Measurements from ENCODE around the gene CRISPLD2. TPM values are rescaled to one million over a fixed set of nuclear protein-coding genes. Genes with fewer than 3 reads are reported as not detected.

CRISPLD2 gene
- total RNA-seq, 1 experiment from 2014 or later: 6.5 TPM

- no TSS peak for BruUV-seq (replicated peaks)
- H3K4me1 Mint-ChIP-seq (ENCODE audit: low read depth, unreplicated experiment): no peaks in the 10 kb centered on the region
- CTCF ChIA-PET: no interaction called here
- H3K9me3 Mint-ChIP-seq (ENCODE audit: low read depth, unreplicated experiment): no peaks in the 10 kb centered on the region
- H3K36me3 Mint-ChIP-seq (ENCODE audit: insufficient read depth, unreplicated experiment): no peaks in the 10 kb centered on the region
- no peak overlapping the region for H3K27ac Mint-ChIP-seq (ENCODE audit: unreplicated experiment)
- H3K4me3 Mint-ChIP-seq (ENCODE audit: low read depth, unreplicated experiment): no peak overlapping the region
- DNase-seq: no peak
- no peak for TF ChIP-seq CTCF (IDR thresholded peaks at IDR 0.05; ENCODE audit: unreplicated experiment)
- H3K27me3 Mint-ChIP-seq (ENCODE audit: unreplicated experiment): peaks cover 26% of the 10 kb centered on the region
- intact Hi-C loops (cut with micrococcal nuclease; ENCODE audit: unreplicated experiment): no loop called here
Observed at GRCh38 chr16:84948851-84949610, 129.2 kb downstream of the CRISPLD2 start.

- Mint-ChIP-seq H3K36me3 (ENCODE audit: insufficient read depth, unreplicated experiment) (no peaks in the 10 kb centered on the region), H3K4me3 (ENCODE audit: low read depth, unreplicated experiment) (no peak overlapping the region), H3K9me3 (ENCODE audit: low read depth, unreplicated experiment) (no peaks in the 10 kb centered on the region), H3K27ac (ENCODE audit: unreplicated experiment) (no peak overlapping the region), H3K4me1 (ENCODE audit: low read depth, unreplicated experiment) (no peaks in the 10 kb centered on the region), H3K27me3 (ENCODE audit: unreplicated experiment) (peaks cover 18% of the 10 kb centered on the region)
- BruUV-seq (replicated peaks): no TSS peak
- TF ChIP-seq CTCF (IDR thresholded peaks at IDR 0.05; ENCODE audit: unreplicated experiment): no peak
- CTCF ChIA-PET: interaction anchor here (0.6 kb wide), 2 partner anchors 14 to 16 kb away, joined by 3 to 4 read pairs; no protein-coding TSS in a partner anchor
- intact Hi-C loops (cut with micrococcal nuclease; ENCODE audit: unreplicated experiment): no loop called here
- DNase-seq: no peak
Observed at GRCh38 chr16:84949772-84950436, 130.1 kb downstream of the CRISPLD2 start.

- DNase-seq: peak; percentile 55
Observed at GRCh38 chr16:84950906-84951305, 131.1 kb downstream of the CRISPLD2 start.

More at GRCh38 chr16:84950906-84951305, 131.1 kb downstream of the CRISPLD2 start:
- TF ChIP-seq CTCF (IDR thresholded peaks at IDR 0.05; ENCODE audit: unreplicated experiment): peak; percentile 44
- no peak overlapping the region for H3K27ac Mint-ChIP-seq (ENCODE audit: unreplicated experiment)
- H3K4me3 Mint-ChIP-seq (ENCODE audit: low read depth, unreplicated experiment): no peak overlapping the region
- no TSS peak for BruUV-seq (replicated peaks)
- H3K36me3 Mint-ChIP-seq (ENCODE audit: insufficient read depth, unreplicated experiment): no peaks in the 10 kb centered on the region
- H3K4me1 Mint-ChIP-seq (ENCODE audit: low read depth, unreplicated experiment): no peaks in the 10 kb centered on the region
- CTCF ChIA-PET: no interaction called here
- intact Hi-C loops (cut with micrococcal nuclease; ENCODE audit: unreplicated experiment): no loop called here
- H3K27me3 Mint-ChIP-seq (ENCODE audit: unreplicated experiment): peaks cover 11% of the 10 kb centered on the region
- no peaks in the 10 kb centered on the region for H3K9me3 Mint-ChIP-seq (ENCODE audit: low read depth, unreplicated experiment)

Measured in Calu3 (cell line).